ENCODE results near the gene PNPLA6. TPM values are rescaled to one million over a fixed set of nuclear protein-coding genes. Genes with fewer than 3 reads are reported as not detected.

PNPLA6 gene
- total and polyA plus RNA-seq, 10 of the 15 experiments (the other 5 are each of a cell fraction or from before 2014, with no cell fraction given) = 0.95 to 105 (median 40.0) TPM

- TF ChIP-seq, protein P1, sequence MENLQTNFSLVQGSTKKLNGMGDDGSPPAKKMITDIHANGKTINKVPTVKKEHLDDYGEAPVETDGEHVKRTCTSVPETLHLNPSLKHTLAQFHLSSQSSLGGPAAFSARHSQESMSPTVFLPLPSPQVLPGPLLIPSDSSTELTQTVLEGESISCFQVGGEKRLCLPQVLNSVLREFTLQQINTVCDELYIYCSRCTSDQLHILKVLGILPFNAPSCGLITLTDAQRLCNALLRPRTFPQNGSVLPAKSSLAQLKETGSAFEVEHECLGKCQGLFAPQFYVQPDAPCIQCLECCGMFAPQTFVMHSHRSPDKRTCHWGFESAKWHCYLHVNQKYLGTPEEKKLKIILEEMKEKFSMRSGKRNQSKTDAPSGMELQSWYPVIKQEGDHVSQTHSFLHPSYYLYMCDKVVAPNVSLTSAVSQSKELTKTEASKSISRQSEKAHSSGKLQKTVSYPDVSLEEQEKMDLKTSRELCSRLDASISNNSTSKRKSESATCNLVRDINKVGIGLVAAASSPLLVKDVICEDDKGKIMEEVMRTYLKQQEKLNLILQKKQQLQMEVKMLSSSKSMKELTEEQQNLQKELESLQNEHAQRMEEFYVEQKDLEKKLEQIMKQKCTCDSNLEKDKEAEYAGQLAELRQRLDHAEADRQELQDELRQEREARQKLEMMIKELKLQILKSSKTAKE (IDR thresholded peaks at IDR 0.05; ENCODE audit: low read depth, poor library complexity, severe bottlenecking) = no peak
- TF ChIP-seq MEF2B (IDR thresholded peaks at IDR 0.05; ENCODE audit: partially characterized antibody, poor library complexity, severe bottlenecking) (no peak), YBX1 (IDR thresholded peaks at IDR 0.05) (no peak), GATAD2B (conservative IDR thresholded peaks at IDR 0.05; ENCODE audit: low read depth) (no peak)
Observed at GRCh38 chr19:7607212-7607873, 71.8 kb downstream of the PNPLA6 start (continued).

DNA sequence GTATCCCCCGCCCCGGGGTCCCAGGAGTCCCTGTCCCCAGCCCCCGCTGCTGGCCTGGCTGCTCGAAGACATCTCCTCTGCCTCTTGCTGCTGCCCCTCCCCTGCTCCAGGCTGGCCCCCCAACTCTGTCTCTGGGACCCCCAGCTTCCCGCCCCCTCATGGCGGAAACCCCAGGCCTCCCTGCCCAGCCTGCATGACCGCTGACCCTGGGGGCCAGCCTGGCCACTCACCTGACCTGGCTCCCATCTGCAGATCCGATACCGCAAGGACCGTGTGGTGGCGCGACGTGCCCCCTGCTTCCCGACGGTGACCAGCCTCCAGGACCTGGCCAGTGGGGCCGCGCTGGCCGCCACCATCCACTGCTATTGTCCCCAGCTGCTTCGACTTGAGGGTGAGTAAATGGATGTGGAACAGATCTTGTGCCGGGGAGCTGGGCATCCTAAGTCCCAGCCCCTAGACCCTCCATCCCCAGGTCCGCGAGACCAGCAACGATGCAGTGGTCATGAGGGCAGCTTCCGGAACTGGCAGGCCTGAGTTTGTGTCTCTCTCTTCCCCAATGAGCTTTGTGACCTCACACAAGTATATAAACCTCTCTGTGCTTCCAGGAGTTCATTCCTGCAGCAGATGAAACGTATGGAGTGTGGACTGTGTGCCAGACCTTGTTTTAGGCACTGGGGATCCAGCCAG is 72.5 kb downstream of the PNPLA6 start:
- BruUV-seq (replicated peaks) = no TSS peak
- no peak for DNase-seq (ENCODE audit: low read depth, low spot score)
- POLR2A ChIA-PET = interaction anchor here (1.1 kb wide), 1 partner anchor 10 kb away, joined by 3 read pairs; no protein-coding TSS in a partner anchor
- no peak for TF ChIP-seq PML (IDR thresholded peaks at IDR 0.05; ENCODE audit: low read length)
- no peak for TF ChIP-seq RFX5 (IDR thresholded peaks at IDR 0.05; ENCODE audit: low read depth, low read length)
- TF ChIP-seq HDAC6 (IDR thresholded peaks at IDR 0.05; ENCODE audit: unreplicated experiment) = no peak
- no peak for TF ChIP-seq SREBF2 (IDR thresholded peaks at IDR 0.05; ENCODE audit: low read length)
- TF ChIP-seq CEBPB (IDR thresholded peaks at IDR 0.05; ENCODE audit: borderline replicate concordance in 1 of 2, low read depth in 2 of 2, low read length in 2 of 2) = no peak
- TF ChIP-seq, protein P2, sequence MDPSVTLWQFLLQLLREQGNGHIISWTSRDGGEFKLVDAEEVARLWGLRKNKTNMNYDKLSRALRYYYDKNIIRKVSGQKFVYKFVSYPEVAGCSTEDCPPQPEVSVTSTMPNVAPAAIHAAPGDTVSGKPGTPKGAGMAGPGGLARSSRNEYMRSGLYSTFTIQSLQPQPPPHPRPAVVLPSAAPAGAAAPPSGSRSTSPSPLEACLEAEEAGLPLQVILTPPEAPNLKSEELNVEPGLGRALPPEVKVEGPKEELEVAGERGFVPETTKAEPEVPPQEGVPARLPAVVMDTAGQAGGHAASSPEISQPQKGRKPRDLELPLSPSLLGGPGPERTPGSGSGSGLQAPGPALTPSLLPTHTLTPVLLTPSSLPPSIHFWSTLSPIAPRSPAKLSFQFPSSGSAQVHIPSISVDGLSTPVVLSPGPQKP (IDR thresholded peaks at IDR 0.05; ENCODE audit: low read depth, low read length) = no peak
- no peak for TF ChIP-seq LARP7 (IDR thresholded peaks at IDR 0.05)
- TF ChIP-seq, protein P3, sequence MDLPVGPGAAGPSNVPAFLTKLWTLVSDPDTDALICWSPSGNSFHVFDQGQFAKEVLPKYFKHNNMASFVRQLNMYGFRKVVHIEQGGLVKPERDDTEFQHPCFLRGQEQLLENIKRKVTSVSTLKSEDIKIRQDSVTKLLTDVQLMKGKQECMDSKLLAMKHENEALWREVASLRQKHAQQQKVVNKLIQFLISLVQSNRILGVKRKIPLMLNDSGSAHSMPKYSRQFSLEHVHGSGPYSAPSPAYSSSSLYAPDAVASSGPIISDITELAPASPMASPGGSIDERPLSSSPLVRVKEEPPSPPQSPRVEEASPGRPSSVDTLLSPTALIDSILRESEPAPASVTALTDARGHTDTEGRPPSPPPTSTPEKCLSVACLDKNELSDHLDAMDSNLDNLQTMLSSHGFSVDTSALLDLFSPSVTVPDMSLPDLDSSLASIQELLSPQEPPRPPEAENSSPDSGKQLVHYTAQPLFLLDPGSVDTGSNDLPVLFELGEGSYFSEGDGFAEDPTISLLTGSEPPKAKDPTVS (IDR thresholded peaks at IDR 0.05; ENCODE audit: low read depth, low read length) = no peak
- no peak for TF ChIP-seq E2F8 (IDR thresholded peaks at IDR 0.05; ENCODE audit: low read depth, partially characterized antibody)
- no peak for TF ChIP-seq CREB1 (IDR thresholded peaks at IDR 0.05; ENCODE audit: low read depth)

More for the DNA sequence above, 72.5 kb downstream of the PNPLA6 start:
- FAIRE-seq (no peak), ATAC-seq (no peak)
- H2AFZ ChIP-seq (ENCODE audit: control insufficient read depth, low read depth, low read length) = no peak overlapping the region
- ChIA-PET CTCF (no interaction called here), RAD21 (ENCODE audit: unreplicated experiment) (interaction anchor here (0.6 kb wide), 1 partner anchor 43 kb away, joined by 3 read pairs; no protein-coding TSS in a partner anchor), SMC1A (ENCODE audit: uncharacterized antibody, unreplicated experiment) (interaction anchor here (1.4 kb wide), 1 partner anchor 29 kb away, joined by 4 read pairs; no protein-coding TSS in a partner anchor)
- no peak overlapping the region for H3K4me2 ChIP-seq (ENCODE audit: control insufficient read depth, insufficient read depth)
- no peaks in the 10 kb centered on the region for H4K20me1 ChIP-seq (ENCODE audit: control insufficient read depth, insufficient read depth)
- H3K27me3 ChIP-seq (replicated peaks in 1 of 2; ENCODE audit: control insufficient read depth in 2 of 2, insufficient read depth in 2 of 2, low read length in 1 of 2) = no peaks in the 10 kb centered on the region
- H3K27ac ChIP-seq (ENCODE audit: control insufficient read depth, insufficient read depth) = no peak overlapping the region
- no peaks in the 10 kb centered on the region for H3K36me3 ChIP-seq (ENCODE audit: control insufficient read depth in 2 of 2, insufficient read depth in 2 of 2, low read length in 1 of 2)
- intact Hi-C loops (cut with micrococcal nuclease; ENCODE audit: unreplicated experiment) = no loop called here
- in situ Hi-C loops (cut with MboI) = no loop called here
- 83% methylated on average over 19 of the region's 25 CpGs for WGBS (ENCODE audit: insufficient coverage, insufficient replicate concordance, low lambda C conversion rate, missing lambda C conversion rate)
- H3K4me3 ChIP-seq = no peak overlapping the region
- no peak overlapping the region for H3K9ac ChIP-seq (ENCODE audit: control insufficient read depth, insufficient read depth, low read length)
- no peaks in the 10 kb centered on the region for H3K9me3 ChIP-seq (replicated peaks; ENCODE audit: control insufficient read depth, insufficient read depth, low read length)
- no peaks in the 10 kb centered on the region for H3K79me2 ChIP-seq (ENCODE audit: control insufficient read depth, insufficient read depth, low read length)
- no peaks in the 10 kb centered on the region for H3K4me1 ChIP-seq (ENCODE audit: control insufficient read depth, insufficient read depth, low read length)

Measured in GM12878 (cell line).